IMR-90 (cell line): ENCODE measurements around the gene KRT74. TPM values are rescaled to one million over a fixed set of nuclear protein-coding genes. Genes with fewer than 3 reads are reported as not detected.

Experiments
- ATAC-seq: fragments of 200-7000 bp; cut with Tn5 transposase; 2 replicates; pipeline ENCODE4 v1.9.1; 2020; ENCODE audit warnings: low read depth, mild to moderate bottlenecking, moderate library complexity
- BruUV-seq: library from RNA; stranded (reverse); fragments of 400-500 nt; replicated peaks from 2 replicates; lab custom pipeline; 2021; lab: Mats Ljungman, UMichigan
- CTCF ChIA-PET: fragments of 300-600 bp; formaldehyde crosslinking; extraction: SDS; loops from one replicate; lab custom pipeline; 2021; ENCODE audit warnings: antibody characterized with exemption; lab: Yijun Ruan, JAX
- POLR2A ChIA-PET: fragments of 300-600 bp; sonication (Branson Sonifier 250); formaldehyde crosslinking; loops from one replicate; lab custom pipeline; 2022; ENCODE audit warnings: antibody characterized with exemption; ENCODE audit not compliant: unreplicated experiment; lab: Charles Lee
- DNase-seq: peaks from one replicate; pipeline ENCODE4 v3.0.0; 2013
- H2AFZ ChIP-seq: replicated peaks from 2 replicates; pipeline ENCODE3; 2013; ENCODE audit warnings: low read length, mild to moderate bottlenecking; ENCODE audit not compliant: poor library complexity
- H2AK5ac ChIP-seq: 2 replicates; pipeline ENCODE4 v1.6.1; 2013; ENCODE audit warnings: low read depth, low read length, inconsistent platforms
- H2AK9ac ChIP-seq: replicated peaks from 2 replicates; pipeline ENCODE3; 2013; ENCODE audit warnings: mild to moderate bottlenecking, low read depth, low read length, moderate library complexity; ENCODE audit not compliant: poor library complexity
- H2BK120ac ChIP-seq: 2 replicates; pipeline ENCODE4 v1.6.1; 2013; ENCODE audit warnings: low read depth, low read length, inconsistent platforms
- H2BK15ac ChIP-seq: 3 replicates; pipeline ENCODE4 v1.6.1; 2013; ENCODE audit warnings: low read depth, low read length, inconsistent platforms
- H2BK20ac ChIP-seq: 2 replicates; pipeline ENCODE4 v1.6.1; 2013; ENCODE audit warnings: low read depth, mild to moderate bottlenecking, inconsistent platforms, low read length, moderate library complexity
- H2BK5ac ChIP-seq: 2 replicates; pipeline ENCODE4 v1.6.1; 2013; ENCODE audit warnings: mild to moderate bottlenecking, low read depth, low read length, inconsistent platforms; ENCODE audit not compliant: poor library complexity, severe bottlenecking
- H3K14ac ChIP-seq: replicated peaks from 2 replicates; pipeline ENCODE4 v1.6.1; 2013; ENCODE audit warnings: low read depth, low read length, inconsistent platforms
- H3K18ac ChIP-seq: 2 replicates; pipeline ENCODE4 v1.6.1; 2013; ENCODE audit warnings: low read depth, low read length, control low read depth
- H3K23ac ChIP-seq: 2 replicates; pipeline ENCODE4 v1.6.1; 2013; ENCODE audit warnings: low read depth, low read length, inconsistent platforms
- H3K27ac ChIP-seq: 2 replicates; pipeline ENCODE4 v1.5.1; 2013; ENCODE audit warnings: mild to moderate bottlenecking, control low read depth, low read length; ENCODE audit not compliant: insufficient read depth
- H3K27me3 ChIP-seq: 2 replicates; pipeline ENCODE4 v1.6.1; 2013; ENCODE audit warnings: low read length; ENCODE audit not compliant: control insufficient read depth, insufficient read depth
- H3K36me3 ChIP-seq: 2 replicates; pipeline ENCODE4 v1.6.1; 2013; ENCODE audit warnings: low read length, mixed read lengths; ENCODE audit not compliant: control insufficient read depth, insufficient read depth
- H3K4ac ChIP-seq: 2 replicates; pipeline ENCODE4 v1.6.1; 2013; ENCODE audit warnings: low read depth, low read length, inconsistent platforms
- H3K4me1 ChIP-seq: 2 replicates; pipeline ENCODE4 v1.6.1; 2013; ENCODE audit warnings: low read length, mixed read lengths; ENCODE audit not compliant: control insufficient read depth, insufficient read depth
- H3K4me2 ChIP-seq: 2 replicates; pipeline ENCODE4 v1.6.1; 2013; ENCODE audit warnings: low read depth, mild to moderate bottlenecking, control low read depth, low read length, moderate library complexity
- H3K4me3 ChIP-seq: 2 replicates; pipeline ENCODE4 v1.5.1; 2013; ENCODE audit warnings: low read depth, mild to moderate bottlenecking, control low read depth, low read length, moderate library complexity; ENCODE audit not compliant: insufficient read depth
- H3K56ac ChIP-seq: 2 replicates; pipeline ENCODE4 v1.6.1; 2013; ENCODE audit warnings: low read length, inconsistent platforms; ENCODE audit not compliant: insufficient read depth; ENCODE audit errors: extremely low read depth
- H3K79me1 ChIP-seq, 2 experiments: 2 replicates each; pipeline ENCODE4 v1.6.1; 2013; ENCODE audit warnings: low read length in 2 of 2, inconsistent platforms in 1 of 2, low read depth in 1 of 2
- H3K9ac ChIP-seq: 2 replicates; pipeline ENCODE4 v1.6.1; 2013; ENCODE audit warnings: low read depth, low read length, control low read depth
- H3K9me1 ChIP-seq: 2 replicates; pipeline ENCODE4 v1.6.1; 2013; ENCODE audit warnings: low read length, inconsistent platforms; ENCODE audit not compliant: insufficient read depth
- H3K9me3 ChIP-seq: 2 replicates; pipeline ENCODE4 v1.6.1; 2013; ENCODE audit warnings: low read length; ENCODE audit not compliant: control insufficient read depth, insufficient read depth
- H4K20me1 ChIP-seq: 2 replicates; pipeline ENCODE4 v1.6.1; 2013; ENCODE audit warnings: low read length, inconsistent platforms; ENCODE audit not compliant: insufficient read depth
- H4K5ac ChIP-seq: 2 replicates; pipeline ENCODE4 v1.6.1; 2013; ENCODE audit warnings: mild to moderate bottlenecking, low read depth, low read length, control low read depth
- H4K8ac ChIP-seq, 2 experiments: 2 replicates each; pipeline ENCODE4 v1.6.1; 2013; ENCODE audit warnings: low read depth in 2 of 2, low read length in 2 of 2, control low read depth in 1 of 2, inconsistent platforms in 1 of 2
- H4K91ac ChIP-seq: 2 replicates; pipeline ENCODE4 v1.6.1; 2013; ENCODE audit warnings: low read depth, low read length, inconsistent platforms; ENCODE audit not compliant: insufficient read depth
- BHLHE40 ChIP-seq: fragments of 150-350 bp; IDR thresholded peaks from 2 replicates; pipeline ENCODE4 v1.6.1; 2016; ENCODE audit warnings: mild to moderate bottlenecking, low read depth, low read length
- CEBPB ChIP-seq: IDR thresholded peaks from 2 replicates; pipeline ENCODE4 v1.6.1; 2012; ENCODE audit warnings: low read depth, low read length, improper control_type of control experiment
- CHD1 ChIP-seq: IDR thresholded peaks from 2 replicates; pipeline ENCODE4 v1.6.1; 2012; ENCODE audit warnings: low read depth, low read length, improper control_type of control experiment
- FOS ChIP-seq: fragments of 150-350 bp; IDR thresholded peaks from 2 replicates; pipeline ENCODE4 v1.6.1; 2016; ENCODE audit warnings: low read depth, low read length
- MAFK ChIP-seq: IDR thresholded peaks from 2 replicates; pipeline ENCODE4 v1.6.1; 2012; ENCODE audit warnings: low read depth, low read length, improper control_type of control experiment
- MAZ ChIP-seq: IDR thresholded peaks from 2 replicates; pipeline ENCODE4 v1.6.1; 2012; ENCODE audit warnings: low read depth, mild to moderate bottlenecking, low read length, improper control_type of control experiment, moderate library complexity, borderline replicate concordance
- MXI1 ChIP-seq: IDR thresholded peaks from 2 replicates; pipeline ENCODE4 v1.6.1; 2012; ENCODE audit warnings: low read depth, mild to moderate bottlenecking, low read length, moderate library complexity, borderline replicate concordance
- RAD21 ChIP-seq: IDR thresholded peaks from 2 replicates; pipeline ENCODE4 v1.6.1; 2012; ENCODE audit warnings: low read length, improper control_type of control experiment
- RCOR1 ChIP-seq: IDR thresholded peaks from 2 replicates; pipeline ENCODE4 v1.6.1; 2012; ENCODE audit warnings: mild to moderate bottlenecking, low read length, improper control_type of control experiment; ENCODE audit not compliant: insufficient replicate concordance
- RFX5 ChIP-seq: IDR thresholded peaks from 2 replicates; pipeline ENCODE4 v1.8.0; 2012; ENCODE audit warnings: low read depth, mild to moderate bottlenecking, low read length, moderate library complexity
- SMC3 ChIP-seq: fragments of 150-350 bp; IDR thresholded peaks from 2 replicates; pipeline ENCODE4 v1.6.1; 2016; ENCODE audit warnings: low read depth, mild to moderate bottlenecking, antibody characterized with exemption, low read length, moderate library complexity
- WGBS, 2 experiments: methylation state at CpG; one replicate each; pipeline versions ENCODE4 v1.1.5 to v1.1.7; 2013; ENCODE audit warnings: missing lambda C conversion rate in 2 of 2; ENCODE audit not compliant: insufficient read length in 1 of 2; ENCODE audit errors: extremely low coverage in 2 of 2; 5-methylcytosine and 5-hydroxymethylcytosine counted together
- dilution Hi-C: fragments of 300-500 bp; cut with HindIII; formaldehyde crosslinking; loops from one replicate; pipeline ENCODE4 v1.14.3; 2018; ENCODE audit warnings: low sequenced_read_pairs; ENCODE audit not compliant: unreplicated experiment
- in situ Hi-C: fragments of 300-500 bp; cut with MboI; formaldehyde crosslinking; loops from 3 replicates; pipeline ENCODE4 v1.14.3; 2019; ENCODE audit warnings: low sequenced_read_pairs, inconsistent platforms, mixed read lengths
- intact Hi-C: fragments of 100-400 bp; cut with micrococcal nuclease; formaldehyde crosslinking; loops from 2 replicates; pipeline ENCODE4 v1.10.0; 2022
- polyA plus RNA-seq, 3 experiments: library from polyadenylated mRNA; depleted of rRNA; stranded (reverse); fragments of >200 nt; gene quantifications; 2 replicates each; pipeline ENCODE4 v1.2.3, GENCODE V29; 2012; ENCODE audit warnings: low replicate concordance in 1 of 3
- total RNA-seq: library from RNA; depleted of rRNA; stranded (reverse); fragments of >200 nt; gene quantifications from 2 replicates; pipeline ENCODE4 v1.2.3, GENCODE V29; 2012
- TF ChIP-seq, protein P1 (sequence below): fragments of 150-350 bp; IDR thresholded peaks from 2 replicates; pipeline ENCODE4 v1.6.1; 2016; ENCODE audit warnings: low read depth, mild to moderate bottlenecking, low read length, moderate library complexity, borderline replicate concordance

Gene KRT74
- total and polyA plus RNA-seq, 2 of the 4 experiments (the other 2 are of a cell fraction) = not detected

DNA sequence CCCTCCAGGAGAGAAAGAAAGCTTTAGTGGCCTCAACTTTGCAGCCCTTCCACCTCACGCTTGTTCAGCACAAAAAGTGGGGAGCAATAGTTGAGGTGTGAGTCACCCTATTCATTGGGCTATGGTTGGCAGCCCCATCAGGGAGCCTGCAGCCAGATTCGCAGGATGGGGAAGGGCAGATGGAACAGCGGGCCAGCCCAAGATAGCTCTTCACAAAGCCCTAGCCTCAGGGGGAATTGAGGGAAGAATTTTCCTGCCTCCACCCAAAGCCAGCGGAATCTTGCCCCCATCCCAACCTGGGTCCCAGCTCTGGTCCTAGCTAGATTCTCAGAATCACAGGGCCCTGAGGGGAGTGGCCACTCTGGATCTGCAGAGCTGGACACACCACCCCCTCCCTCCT lies 49.8 kb downstream of the KRT74 start:
- no peak overlapping the region for H2BK5ac ChIP-seq
- H3K14ac ChIP-seq = no peak overlapping the region
- H2BK20ac ChIP-seq = no peak overlapping the region
- no peak overlapping the region for H4K5ac ChIP-seq
- no peaks in the 10 kb centered on the region for H3K9me1 ChIP-seq
- no peak overlapping the region for H3K27ac ChIP-seq
- DNase-seq (no peak), ATAC-seq (no peak)
- WGBS, 2 experiments = no CpG with 5 or more reads among the region's 4 CpGs
- no peaks in the 10 kb centered on the region for H3K79me1 ChIP-seq
- no peaks in the 10 kb centered on the region for H3K9me3 ChIP-seq
- H3K18ac ChIP-seq = no peak overlapping the region
- H3K36me3 ChIP-seq = no peaks in the 10 kb centered on the region
- no peak overlapping the region for H3K4me2 ChIP-seq
- ChIA-PET CTCF (no interaction called here), POLR2A (no interaction called here)
- H3K4ac ChIP-seq = no peak overlapping the region
- TF ChIP-seq RFX5 (no peak), MAZ (no peak), SMC3 (no peak), MXI1 (no peak), CEBPB (no peak), MAFK (no peak), RCOR1 (no peak), RAD21 (no peak), BHLHE40 (no peak), FOS (no peak), CHD1 (no peak)
- TF ChIP-seq, protein P1, sequence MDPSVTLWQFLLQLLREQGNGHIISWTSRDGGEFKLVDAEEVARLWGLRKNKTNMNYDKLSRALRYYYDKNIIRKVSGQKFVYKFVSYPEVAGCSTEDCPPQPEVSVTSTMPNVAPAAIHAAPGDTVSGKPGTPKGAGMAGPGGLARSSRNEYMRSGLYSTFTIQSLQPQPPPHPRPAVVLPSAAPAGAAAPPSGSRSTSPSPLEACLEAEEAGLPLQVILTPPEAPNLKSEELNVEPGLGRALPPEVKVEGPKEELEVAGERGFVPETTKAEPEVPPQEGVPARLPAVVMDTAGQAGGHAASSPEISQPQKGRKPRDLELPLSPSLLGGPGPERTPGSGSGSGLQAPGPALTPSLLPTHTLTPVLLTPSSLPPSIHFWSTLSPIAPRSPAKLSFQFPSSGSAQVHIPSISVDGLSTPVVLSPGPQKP = no peak
- H2BK120ac ChIP-seq = no peak overlapping the region
- H3K4me1 ChIP-seq = no peaks in the 10 kb centered on the region
- no peak overlapping the region for H3K23ac ChIP-seq
- no peak overlapping the region for H2BK15ac ChIP-seq
- no peak overlapping the region for H2AFZ ChIP-seq
- intact Hi-C loops = no loop called here
- H3K56ac ChIP-seq = no peak overlapping the region
- BruUV-seq = no TSS peak
- in situ Hi-C loops = no loop called here
- H3K9ac ChIP-seq = no peak overlapping the region
- H4K8ac ChIP-seq = no peak overlapping the region
- no peak overlapping the region for H3K4me3 ChIP-seq
- H4K91ac ChIP-seq = no peak overlapping the region
- no peak overlapping the region for H2AK5ac ChIP-seq
- peaks cover 40% of the 10 kb centered on the region for H3K27me3 ChIP-seq
- no peaks in the 10 kb centered on the region; the same call in 1 of the 2 replicates for H4K20me1 ChIP-seq
- no peak overlapping the region for H2AK9ac ChIP-seq
- dilution Hi-C loops = no loop called here
